Testis (tissue), 3 donors: ENCODE results near the gene RFT1. TPM values are rescaled to one million over a fixed set of nuclear protein-coding genes. Genes with fewer than 3 reads are reported as not detected.

Source experiments
- DNase-seq: peaks from one replicate; pipeline ENCODE4 v3.0.0-alpha.2; 2019
- H3K27ac ChIP-seq, 2 donors: fragments of 200-600 bp; sonication (generic); one replicate each; pipeline ENCODE4 v1.5.1; 2019
- H3K27me3 ChIP-seq: fragments of 200-600 bp; sonication (generic); one replicate; pipeline ENCODE4 v1.5.1; 2019
- H3K36me3 ChIP-seq: fragments of 200-600 bp; sonication (generic); one replicate; pipeline ENCODE4 v1.5.1; 2017; ENCODE audit warnings: low read depth; ENCODE audit errors: missing control alignments
- H3K4me1 ChIP-seq: fragments of 200-600 bp; sonication (generic); one replicate; pipeline ENCODE4 v1.5.1; 2019
- H3K4me3 ChIP-seq, 2 donors: fragments of 200-600 bp; sonication (generic); one replicate each; pipeline ENCODE4 v1.5.1; 2017 to 2019
- H3K9me3 ChIP-seq: fragments of 200-600 bp; sonication (generic); one replicate; pipeline ENCODE4 v1.5.1; 2017
- CTCF ChIP-seq, 3 experiments: fragments of 450-650 bp in 2 of 3; fragments of 200-600 bp in 1 of 3; sonication (generic) in 1 of 3; IDR thresholded peaks; one replicate each; pipeline ENCODE4 v1.5.1; 2016 to 2019; ENCODE audit warnings: antibody characterized with exemption in 3 of 3, mild to moderate bottlenecking in 2 of 3, moderate library complexity in 1 of 3
- POLR2A ChIP-seq: fragments of 450-650 bp; IDR thresholded peaks from one replicate; pipeline ENCODE4 v1.6.1; 2017; ENCODE audit warnings: antibody characterized with exemption, mild to moderate bottlenecking, moderate library complexity
- WGBS, 2 donors: methylation state at CpG; one replicate each; pipeline ENCODE4 v1.1.5; 2018; 5-methylcytosine and 5-hydroxymethylcytosine counted together
- intact Hi-C: fragments of 100-400 bp; cut with DNase I; formaldehyde crosslinking; loops from one replicate; pipeline ENCODE4 v1.15.1; 2023; ENCODE audit warnings: low total_unique reads
- polyA plus RNA-seq: library from polyadenylated mRNA; stranded (reverse); fragments of 350-450 nt; fragmentation: Illumina TruSeq; extraction: RNeasy Lipid Tissue Mini Kit (QIAGEN cat#74804); gene quantifications from one replicate; pipeline ENCODE4 v1.2.3, GENCODE V29; 2014; ENCODE audit warnings: low read depth, low replicate concordance; ENCODE audit not compliant: insufficient read depth
- total RNA-seq, 2 donors: library from RNA; depleted of rRNA; stranded (reverse); fragments of >200 nt; gene quantifications; one replicate each; pipeline ENCODE4 v1.2.3, GENCODE V29; 2016

Gene RFT1
- total and polyA plus RNA-seq, 3 donors from 2014 or later = 27.2 to 36.8 (median 33.9) TPM

GRCh38 chr3:53091011-53091410, 39.2 kb downstream of the RFT1 start:
- DNase-seq = no peak
- H3K36me3 ChIP-seq = no peaks in the 10 kb centered on the region
- no peaks in the 10 kb centered on the region for H3K27me3 ChIP-seq
- WGBS, 2 donors = 79 to 88% methylated on average over 5 of the region's 5 CpGs
- H3K4me3 ChIP-seq = no peak overlapping the region
- no peaks in the 10 kb centered on the region for H3K9me3 ChIP-seq
- no peaks in the 10 kb centered on the region for H3K4me1 ChIP-seq
- intact Hi-C loops = no loop called here
- TF ChIP-seq POLR2A = no peak
- no peak overlapping the region for H3K27ac ChIP-seq

DNA sequence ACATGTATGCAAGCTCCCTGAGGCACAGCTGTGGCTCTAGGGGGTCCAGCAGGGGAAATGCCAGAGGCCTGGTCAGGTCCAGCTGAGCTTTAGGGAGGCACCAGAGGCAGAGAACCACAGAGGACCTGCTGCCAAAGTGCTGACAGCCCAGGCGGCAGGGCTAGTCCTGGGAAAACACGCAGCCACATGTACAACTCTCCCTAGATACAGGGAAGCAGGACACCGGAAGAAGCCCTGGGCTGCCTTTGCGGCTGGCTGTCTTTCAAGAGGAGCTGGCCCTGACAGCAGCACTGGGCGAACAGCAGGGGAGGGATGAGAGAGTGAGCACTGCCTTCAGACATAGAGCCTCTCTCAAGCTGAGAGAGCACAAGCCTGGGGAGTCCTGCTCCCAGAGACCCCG, 40.7 kb downstream of the RFT1 start:
- 72 to 78% methylated on average over 2 to 6 of the region's 6 CpGs for WGBS, 2 donors
- peak; percentile 48 for DNase-seq
- H3K4me1 ChIP-seq = no peaks in the 10 kb centered on the region

GRCh38 chr3:53085476-53085875, 44.8 kb downstream of the RFT1 start:
- H3K27ac ChIP-seq = no peak overlapping the region
- no peak overlapping the region for H3K4me3 ChIP-seq
- DNase-seq = no peak
- no peaks in the 10 kb centered on the region for H3K4me1 ChIP-seq
- 76 to 85% methylated on average over 10 of the region's 10 CpGs for WGBS, 2 donors
- intact Hi-C loops = no loop called here
- no peaks in the 10 kb centered on the region for H3K36me3 ChIP-seq
- no peak for TF ChIP-seq CTCF (IDR thresholded peaks at IDR 0.05)
- no peaks in the 10 kb centered on the region for H3K27me3 ChIP-seq
- H3K9me3 ChIP-seq = no peaks in the 10 kb centered on the region

More for the DNA sequence above, 40.7 kb downstream of the RFT1 start:
- Histone ChIP-seq H3K4me3 (no peak overlapping the region), H3K27me3 (no peaks in the 10 kb centered on the region), H3K27ac (no peak overlapping the region), H3K36me3 (no peaks in the 10 kb centered on the region), H3K9me3 (no peaks in the 10 kb centered on the region)
- TF ChIP-seq POLR2A (no peak), CTCF (IDR thresholded peaks at IDR 0.05) (no peak)
- intact Hi-C loops = no loop called here

GRCh38 chr3:53084310-53085001, 45.8 kb downstream of the RFT1 start:
- no peak for TF ChIP-seq CTCF (IDR thresholded peaks at IDR 0.05)

GRCh38 chr3:53083949-53084309, 46.3 kb downstream of the RFT1 start:
- no peak for DNase-seq
- WGBS, 2 donors = 39 to 66% methylated on average over 3 of the region's 3 CpGs
- no peaks in the 10 kb centered on the region for H3K27me3 ChIP-seq
- H3K4me1 ChIP-seq = no peaks in the 10 kb centered on the region
- no peaks in the 10 kb centered on the region for H3K36me3 ChIP-seq
- intact Hi-C loops = no loop called here
- H3K9me3 ChIP-seq = no peaks in the 10 kb centered on the region
- H3K4me3 ChIP-seq = no peak overlapping the region
- no peak overlapping the region for H3K27ac ChIP-seq
- TF ChIP-seq POLR2A (no peak), CTCF (IDR thresholded peaks at IDR 0.05) (no peak)

More at GRCh38 chr3:53084310-53085001, 45.8 kb downstream of the RFT1 start:
- Histone ChIP-seq H3K4me3 (no peak overlapping the region), H3K27ac (no peak overlapping the region), H3K4me1 (no peaks in the 10 kb centered on the region), H3K36me3 (no peaks in the 10 kb centered on the region), H3K9me3 (no peaks in the 10 kb centered on the region), H3K27me3 (no peaks in the 10 kb centered on the region)
- intact Hi-C loops = no loop called here
- DNase-seq = no peak
- WGBS, 2 donors = 80 to 89% methylated on average over 12 of the region's 12 CpGs
